ENCODE results near the gene MBLAC1. TPM values are rescaled to one million over a fixed set of nuclear protein-coding genes. Genes with fewer than 3 reads are reported as not detected.

The MBLAC1 gene
- total and polyA plus RNA-seq, 12 donors: 1.2 to 3.5 (median 2.1) TPM

- Histone ChIP-seq H3K4me3 (no peak overlapping the region), H3K9me3 (no peaks in the 10 kb centered on the region), H3K27me3 (no peaks in the 10 kb centered on the region), H3K4me1 (no peaks in the 10 kb centered on the region), H3K36me3 (peaks cover 0 to 99% (median 35%) of the 10 kb centered on the region in 9 donors), H3K27ac (no peak overlapping the region)
- no peak for TF ChIP-seq CTCF (IDR thresholded peaks at IDR 0.05)
- WGBS, 2 donors: 85 to 87% methylated on average over 12 of the region's 12 CpGs
- no peak for ATAC-seq
- DNase-seq: no peak
- intact Hi-C loops (cut with DNase I): no loop called here
Measured at GRCh38 chr7:100109521-100110163, 17.1 kb upstream of the MBLAC1 start.

DNA sequence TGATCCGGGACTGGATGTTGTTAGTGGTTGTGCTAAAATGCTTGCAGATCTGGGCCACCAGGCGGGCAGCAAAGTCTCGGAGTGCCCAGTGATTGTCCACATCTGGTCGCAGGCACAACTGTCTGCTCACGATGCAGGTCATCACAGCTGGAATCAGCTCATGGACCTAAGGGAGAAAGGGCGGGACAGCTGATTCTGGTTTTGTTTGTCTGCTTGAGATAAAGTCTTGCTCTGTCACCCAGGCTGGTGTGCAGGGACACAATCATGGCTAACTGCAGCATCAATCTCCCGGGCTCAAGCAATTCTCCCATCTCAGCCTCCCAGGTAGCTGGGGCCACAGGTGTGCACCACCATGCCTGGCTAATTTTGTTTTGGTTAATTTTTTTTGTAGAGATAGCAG, 15.6 kb upstream of the MBLAC1 start:
- H3K27ac ChIP-seq: no peak overlapping the region
- H3K36me3 ChIP-seq: peaks cover 0 to 91% (median 23%) of the 10 kb centered on the region in 9 donors
- no peak overlapping the region for H3K4me3 ChIP-seq
- H3K27me3 ChIP-seq: no peaks in the 10 kb centered on the region
- DNase-seq (no peak), ATAC-seq (no peak)
- WGBS, 2 donors: 93 to 96% methylated on average over 7 of the region's 7 CpGs
- H3K9me3 ChIP-seq: no peaks in the 10 kb centered on the region
- intact Hi-C loops (cut with DNase I): no loop called here
- no peak for TF ChIP-seq CTCF (IDR thresholded peaks at IDR 0.05)
- no peaks in the 10 kb centered on the region for H3K4me1 ChIP-seq

GRCh38 chr7:100111914-100112313, 14.9 kb upstream of the MBLAC1 start:
- intact Hi-C loops (cut with DNase I): no loop called here
- Histone ChIP-seq H3K4me1 (no peaks in the 10 kb centered on the region), H3K27ac (no peak overlapping the region), H3K9me3 (no peaks in the 10 kb centered on the region), H3K4me3 (no peak overlapping the region), H3K27me3 (no peaks in the 10 kb centered on the region), H3K36me3 (peaks cover 0 to 84% (median 23%) of the 10 kb centered on the region in 9 donors)
- DNase-seq: no peak
- ATAC-seq: no peak
- WGBS, 2 donors: 86 to 90% methylated on average over 13 of the region's 13 CpGs
- TF ChIP-seq CTCF (IDR thresholded peaks at IDR 0.05): no peak

DNA sequence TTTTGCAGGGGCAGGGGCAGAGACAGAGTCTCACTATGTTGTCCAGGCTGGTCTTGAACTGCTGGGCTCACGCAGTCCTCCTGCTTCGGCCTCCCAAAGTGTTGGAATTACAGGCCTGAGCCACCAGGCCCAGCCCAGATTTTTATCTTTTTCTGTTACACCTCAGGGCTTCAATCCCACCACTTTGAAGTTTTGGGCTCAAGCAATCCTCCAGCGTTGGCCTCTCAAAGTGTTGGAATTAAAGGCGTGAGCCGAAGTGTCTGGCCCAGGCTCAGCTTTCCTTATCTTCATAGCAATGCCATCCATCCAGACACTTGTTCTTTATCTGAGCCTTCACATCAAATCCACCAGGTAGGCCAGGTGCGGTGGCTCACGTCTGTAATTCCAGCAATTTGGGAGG, 11.7 kb upstream of the MBLAC1 start:
- 88 to 91% methylated on average over 7 of the region's 7 CpGs for WGBS, 2 donors
- peaks cover 0 to 53% (median 18%) of the 10 kb centered on the region in 9 donors for H3K36me3 ChIP-seq
- intact Hi-C loops (cut with DNase I): no loop called here

More for the DNA sequence above, 11.7 kb upstream of the MBLAC1 start:
- no peak for ATAC-seq
- Histone ChIP-seq H3K9me3 (no peaks in the 10 kb centered on the region), H3K4me1 (peaks cover under 1 to 12% (median 8%) of the 10 kb centered on the region in 9 donors), H3K27me3 (no peaks in the 10 kb centered on the region), H3K27ac (no peak overlapping the region), H3K4me3 (no peak overlapping the region)
- no peak for TF ChIP-seq CTCF (IDR thresholded peaks at IDR 0.05)
- no peak for DNase-seq

All from heart right ventricle (tissue), 16 donors.